NCI-H526 (cell line): ENCODE measurements around the gene TRIM34.
"Not testable (repeated sequence)": the region's sequence is repeated elsewhere in the genome, so short reads cannot be mapped to it uniquely, and the experiment has no call there.

Experiments
- DNase-seq, 2 experiments: peaks; one replicate each; lab custom pipeline; 2025; lab: John Stamatoyannopoulos, UW

Gene TRIM34

GRCh38 chr11:5684646-5685362 lies 60.0 kb downstream of the TRIM34 start, which contains the start of gene TRIM5:
Gene TRIM5, minus strand, starts transcription at chr11:5685074. Its CDS starts 4,897 bp downstream, at chr11:5680177.
- DNase-seq, result no peak

DNA sequence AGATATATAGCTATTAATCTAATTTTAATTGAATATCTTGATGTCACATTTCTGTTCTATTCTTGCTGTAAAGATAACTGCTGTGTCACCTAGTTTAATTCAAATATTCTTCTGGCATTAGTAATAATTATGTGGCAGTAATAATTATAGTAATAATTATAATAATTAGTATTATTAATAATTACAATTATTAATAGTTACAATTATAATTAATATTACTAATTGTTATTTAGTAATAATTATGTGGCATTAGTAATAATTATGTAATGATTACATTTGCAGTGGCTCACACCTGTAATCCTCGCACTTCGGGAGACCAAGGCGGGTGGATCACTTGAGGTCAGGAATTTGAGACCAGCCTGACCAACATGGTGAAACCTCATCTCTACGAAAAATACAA lies 61.6 kb downstream of the TRIM34 start:
- DNase-seq, result no peak

DNA sequence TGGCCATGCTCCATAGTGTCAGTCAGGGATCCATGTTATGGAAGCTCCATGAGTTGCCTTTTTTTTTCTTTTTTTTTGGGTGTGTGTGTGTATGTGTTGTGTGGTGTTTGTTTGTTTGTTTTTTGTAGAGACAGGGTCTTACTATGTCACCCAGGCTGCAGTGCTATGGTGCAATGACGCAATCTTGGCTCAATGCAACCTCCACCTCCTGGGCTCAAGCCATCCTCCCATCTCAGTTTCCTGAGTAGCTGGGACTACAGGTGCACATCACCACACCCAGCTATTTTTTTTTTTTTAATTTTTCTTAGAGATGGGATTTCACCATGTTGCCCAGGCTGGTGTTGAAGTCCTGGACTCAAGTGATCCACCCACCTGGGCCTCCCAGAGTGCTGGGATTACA lies 63.7 kb downstream of the TRIM34 start:
- no peak for DNase-seq

- no peak for DNase-seq
Measured at GRCh38 chr11:5689551-5689983, 64.8 kb downstream of the TRIM34 start, which contains the start of gene TRIM22. Gene TRIM22, plus strand, starts transcription at chr11:5689790. Its CDS starts 6,443 bp downstream, at chr11:5696233.

- no peak for DNase-seq
Measured at GRCh38 chr11:5690216-5690615, 65.4 kb downstream of the TRIM34 start.

- DNase-seq, result no peak
Measured at GRCh38 chr11:5690736-5691135, 65.9 kb downstream of the TRIM34 start.

DNA sequence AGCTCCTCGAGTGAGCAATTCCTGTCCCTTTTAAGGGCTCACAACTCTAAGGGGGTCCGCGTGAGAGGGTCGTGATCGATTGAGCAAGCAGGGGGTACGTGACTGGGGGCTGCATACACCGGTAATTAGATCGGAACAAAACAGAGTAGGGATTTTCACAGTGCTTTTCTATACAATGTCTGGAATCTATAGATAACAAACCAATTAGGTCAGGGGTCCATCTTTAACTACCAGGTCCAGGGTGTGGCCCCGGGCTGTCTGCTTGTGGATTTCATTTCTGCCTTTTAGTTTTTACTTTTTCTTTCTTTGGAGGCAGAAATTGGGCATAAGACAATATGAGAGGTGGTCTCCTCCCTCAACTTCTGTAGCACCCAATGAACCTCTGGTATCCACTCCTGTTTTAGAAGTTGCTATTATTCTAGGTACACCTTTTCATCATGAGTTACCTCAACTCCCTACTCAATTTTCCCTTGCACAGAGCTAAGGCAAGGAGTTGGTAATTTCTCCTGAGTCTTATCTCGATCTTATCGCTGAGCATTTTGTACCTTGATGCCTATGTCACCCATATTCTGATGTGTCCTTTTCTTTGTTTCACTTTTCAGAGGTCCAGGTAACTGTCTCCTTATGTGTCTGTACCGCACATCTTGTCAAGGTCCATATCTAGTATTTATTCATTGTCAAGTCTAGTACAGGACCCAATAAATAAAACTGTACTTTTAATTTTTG lies 66.6 kb downstream of the TRIM34 start:
- not testable (repeated sequence) for DNase-seq

DNA sequence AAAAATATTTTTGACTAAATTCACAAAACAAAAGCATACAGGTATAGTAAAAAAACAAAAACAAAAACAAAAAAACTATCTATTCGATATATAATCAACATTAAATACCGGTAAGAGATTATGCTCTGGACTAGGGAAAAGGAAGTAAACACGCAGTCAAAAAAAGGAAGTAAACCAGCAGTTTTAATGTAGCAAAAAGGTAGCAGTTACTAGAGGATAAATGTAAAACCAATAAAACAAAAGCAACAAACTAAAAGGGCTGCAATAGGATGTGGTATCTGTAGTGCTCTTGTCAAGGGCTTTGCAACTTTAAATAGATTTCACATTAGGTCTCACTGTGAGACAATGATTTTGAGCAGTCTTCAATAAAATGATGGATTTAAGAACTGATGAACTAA lies 67.2 kb downstream of the TRIM34 start:
- no peak for DNase-seq
